AG04450 (cell line): ENCODE data around the gene IL1RAPL2. TPM values are rescaled to one million over a fixed set of nuclear protein-coding genes. Genes with fewer than 3 reads are reported as not detected.
A peak's percentile ranks its signal among the peaks of the same experiment; 100 is the strongest.
"Not testable (repeated sequence)": the region's sequence is repeated elsewhere in the genome, so short reads cannot be mapped to it uniquely, and the experiment has no call there.

Source experiments
- CTCF ChIA-PET: fragments of 300-600, 350-600 bp; formaldehyde crosslinking; extraction: SDS; loops from one replicate; lab custom pipeline; 2022; ENCODE audit warnings: antibody characterized with exemption, inconsistent platforms; lab: Charles Lee
- POLR2A ChIA-PET: fragments of 350-600 bp; formaldehyde crosslinking; extraction: SDS; loops from one replicate; lab custom pipeline; 2021; ENCODE audit warnings: antibody characterized with exemption, inconsistent platforms; lab: Yijun Ruan, JAX
- DNase-seq: peaks from one replicate; pipeline ENCODE4 v3.0.0-alpha.2; 2011; ENCODE audit warnings: low read depth, low spot score
- H3K27ac ChIP-seq: one replicate; pipeline ENCODE4 v1.5.1; 2012; ENCODE audit warnings: low read depth, low read length, control low read depth
- H3K27me3 ChIP-seq: one replicate; pipeline ENCODE4 v1.6.0; 2012; ENCODE audit warnings: low read length; ENCODE audit not compliant: control insufficient read depth, insufficient read depth
- H3K4me3 ChIP-seq: 2 replicates; pipeline ENCODE4 v1.5.1; 2011; ENCODE audit warnings: mild to moderate bottlenecking, low read depth, low read length, control low read depth
- H3K9me3 ChIP-seq: 2 replicates; pipeline ENCODE4 v1.5.1; 2012; ENCODE audit warnings: low read length; ENCODE audit not compliant: control insufficient read depth, insufficient read depth
- CTCF ChIP-seq: IDR thresholded peaks from 2 replicates; pipeline ENCODE4 v1.5.1; 2011; ENCODE audit warnings: low read depth, low read length, control low read depth, inconsistent platforms
- polyA plus RNA-seq: library from polyadenylated mRNA; depleted of rRNA; stranded (reverse); fragments of >200 nt; gene quantifications from 2 replicates; pipeline ENCODE4 v1.2.3, GENCODE V29; 2011

Gene IL1RAPL2
- polyA plus RNA-seq, 1 experiment: 0.71 TPM

DNA sequence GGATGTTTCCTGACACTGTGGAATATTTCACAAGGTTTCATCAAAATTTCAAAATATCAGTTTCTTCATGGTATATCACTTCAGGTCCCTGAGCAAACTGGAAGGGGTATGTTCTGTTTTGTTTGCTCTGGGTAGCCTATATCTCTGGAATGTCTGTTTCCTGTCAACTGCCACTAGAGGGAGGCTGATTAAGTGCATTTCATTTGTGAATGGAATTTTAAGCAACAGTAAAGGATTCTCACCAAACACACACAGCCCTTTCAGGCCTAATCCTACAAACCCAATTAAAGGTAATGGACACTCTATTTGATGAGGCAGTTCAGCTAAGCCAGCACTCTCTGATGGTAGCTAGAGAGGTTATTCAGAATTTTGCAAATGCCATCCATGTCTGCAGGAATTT is 347.3 kb downstream of the IL1RAPL2 start:
- H3K9me3 ChIP-seq: no peaks in the 10 kb centered on the region; the same call in 1 of the 2 replicates
- no peak for DNase-seq
- no peak for TF ChIP-seq CTCF
- no peak overlapping the region for H3K27ac ChIP-seq
- ChIA-PET POLR2A (no interaction called here), CTCF (no interaction called here)
- H3K4me3 ChIP-seq: no peak overlapping the region
- H3K27me3 ChIP-seq: no peaks in the 10 kb centered on the region

- DNase-seq, H3K27ac ChIP-seq, POLR2A ChIA-PET, CTCF ChIA-PET, H3K9me3 ChIP-seq, H3K4me3 ChIP-seq, H3K27me3 ChIP-seq: not testable (repeated sequence)
These were observed 348.7 kb downstream of the IL1RAPL2 start for GRCh38 chrX:104914686-104915085.

DNA sequence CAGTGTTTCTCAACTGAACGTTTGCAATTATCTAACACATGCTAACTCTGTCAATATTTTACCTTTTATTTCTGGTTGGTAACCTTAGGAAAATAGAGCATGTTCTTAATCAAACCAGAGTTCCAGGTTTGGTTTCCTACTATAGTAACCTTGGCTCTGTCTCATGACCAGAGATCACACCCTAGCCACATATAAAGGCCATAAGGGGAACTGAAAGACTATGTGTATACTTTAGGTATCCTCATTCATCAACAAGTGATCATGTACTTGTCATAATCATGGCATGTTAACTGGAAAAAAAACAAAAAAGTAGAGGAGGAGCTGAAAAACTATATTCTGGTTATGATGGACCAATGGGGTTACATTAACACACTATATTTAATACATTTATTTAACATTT is 352.1 kb downstream of the IL1RAPL2 start:
- H3K9me3 ChIP-seq: no peaks in the 10 kb centered on the region
- H3K27me3 ChIP-seq: no peaks in the 10 kb centered on the region
- TF ChIP-seq CTCF: no peak
- H3K4me3 ChIP-seq: no peak overlapping the region
- ChIA-PET POLR2A (no interaction called here), CTCF (interaction anchor here (1.1 kb wide), 1 partner anchor 609 kb away, joined by 4 read pairs; no protein-coding TSS in a partner anchor)
- no peak overlapping the region for H3K27ac ChIP-seq
- no peak for DNase-seq

DNA sequence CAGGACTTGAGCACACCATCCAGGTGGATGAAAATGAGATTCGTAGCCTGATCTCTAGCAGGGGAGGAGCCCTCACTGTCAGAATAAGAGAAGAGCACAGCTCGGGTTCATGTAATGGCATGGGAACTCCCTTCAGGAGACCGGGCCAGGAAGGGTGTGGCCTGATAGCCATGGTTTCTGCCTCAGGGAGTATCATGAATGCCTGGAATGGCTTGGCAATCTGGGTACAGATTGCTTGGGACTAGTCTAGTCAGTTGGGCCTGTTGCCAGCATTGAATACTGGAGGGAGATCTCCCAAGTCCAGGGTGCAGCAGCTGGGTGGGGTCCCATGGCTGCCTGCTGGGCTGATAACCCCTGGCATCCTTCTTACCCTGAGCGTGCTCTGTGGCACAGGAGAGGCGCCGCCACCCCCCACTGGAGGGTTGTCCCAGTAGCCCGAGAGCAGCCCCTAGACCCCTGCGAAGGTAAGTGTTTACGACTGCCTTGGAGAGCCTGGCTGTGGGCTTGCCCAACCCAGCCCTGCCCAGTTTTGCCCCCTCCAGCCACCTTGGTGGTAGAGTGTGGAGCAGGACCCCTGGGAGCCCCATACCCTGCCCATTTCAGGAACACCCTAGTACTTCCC is 355.7 kb downstream of the IL1RAPL2 start:
- Histone ChIP-seq H3K9me3 (no peaks in the 10 kb centered on the region), H3K27ac (no peak overlapping the region), H3K27me3 (no peaks in the 10 kb centered on the region), H3K4me3 (no peak overlapping the region)
- no peak for DNase-seq
- ChIA-PET CTCF (interaction anchor here (1.3 to 2.5 kb wide), 5 partner anchors 10 to 726 kb away, joined by 3 to 14 read pairs (median 8); no protein-coding TSS in a partner anchor), POLR2A (no interaction called here)
- TF ChIP-seq CTCF: no peak

- H3K27ac ChIP-seq: no peak overlapping the region
These were observed 356.2 kb downstream of the IL1RAPL2 start for GRCh38 chrX:104922206-104922621.

More at GRCh38 chrX:104922206-104922621, 356.2 kb downstream of the IL1RAPL2 start:
- ChIA-PET POLR2A (no interaction called here), CTCF (interaction anchor here (0.6 to 2.5 kb wide), 7 partner anchors 10 to 727 kb away, joined by 3 to 14 read pairs (median 6); no protein-coding TSS in a partner anchor)
- peak; percentile 2 for DNase-seq
- Histone ChIP-seq H3K4me3 (no peak overlapping the region), H3K9me3 (no peaks in the 10 kb centered on the region), H3K27me3 (no peaks in the 10 kb centered on the region)
- peak; percentile 75 for TF ChIP-seq CTCF
